GM12878 (cell line): ENCODE measurements around the gene DSC2.

Experiments
- BHLHE40 ChIP-seq, 2 experiments: fragments of 450-650 bp in 1 of 2; IDR thresholded peaks; 2 replicates each; pipeline ENCODE4 v1.6.1; 2011 to 2017; ENCODE audit warnings: low read depth in 2 of 2, borderline replicate concordance in 1 of 2, improper control_type of control experiment in 1 of 2, low read length in 1 of 2, mild to moderate bottlenecking in 1 of 2
- CEBPB ChIP-seq, 2 experiments: fragments of 150-350 bp in 1 of 2; IDR thresholded peaks; 2 replicates each; pipeline ENCODE4 v1.6.1; 2012 to 2014; ENCODE audit warnings: low read depth in 2 of 2, low read length in 2 of 2, borderline replicate concordance in 1 of 2, inconsistent platforms in 1 of 2
- CTCF ChIP-seq, 3 experiments: IDR thresholded peaks in 2 of 3; conservative IDR thresholded peaks in 1 of 3; 2 replicates each; pipeline ENCODE4 v1.5.1; 2011; ENCODE audit warnings: low read depth in 3 of 3, low read length in 3 of 3, mild to moderate bottlenecking in 3 of 3, control low read depth in 2 of 3, moderate library complexity in 2 of 3, inconsistent platforms in 1 of 3, mixed read lengths in 1 of 3; ENCODE audit not compliant: control insufficient read depth in 2 of 3, insufficient read depth in 1 of 3; ENCODE audit errors: extremely low read depth in 1 of 3
- EED ChIP-seq: sonication (generic); IDR thresholded peaks from 2 replicates; pipeline ENCODE4 v1.6.1; 2016; ENCODE audit warnings: antibody characterized with exemption, low read depth
- EGR1 ChIP-seq, 2 experiments: IDR thresholded peaks; 1 replicate in 1 of 2; 2 replicates in 1 of 2; pipeline ENCODE4 v1.6.1; 2011 to 2012; ENCODE audit warnings: low read depth in 2 of 2, low read length in 2 of 2, borderline replicate concordance in 1 of 2, mild to moderate bottlenecking in 1 of 2, moderate library complexity in 1 of 2
- EZH2 ChIP-seq: IDR thresholded peaks from 2 replicates; pipeline ENCODE4 v1.6.1; 2012; ENCODE audit warnings: low read depth, mild to moderate bottlenecking, control low read depth, inconsistent platforms, low read length, borderline replicate concordance; ENCODE audit not compliant: control insufficient read depth
- NFXL1 ChIP-seq: fragments of 450-650 bp; IDR thresholded peaks from 2 replicates; pipeline ENCODE4 v1.6.1; 2017; ENCODE audit warnings: antibody characterized with exemption, mild to moderate bottlenecking, borderline replicate concordance
- POLR2A ChIP-seq: IDR thresholded peaks from 2 replicates; pipeline ENCODE4 v1.6.1; 2011; ENCODE audit warnings: low read depth, mild to moderate bottlenecking, low read length
- POLR2AphosphoS5 ChIP-seq: IDR thresholded peaks from 2 replicates; pipeline ENCODE4 v1.6.1; 2011; ENCODE audit warnings: mild to moderate bottlenecking, low read length, inconsistent platforms
- RCOR1 ChIP-seq: conservative IDR thresholded peaks from 2 replicates; pipeline ENCODE4 v1.6.1; 2012; ENCODE audit warnings: low read depth, low read length, improper control_type of control experiment
- SIN3A ChIP-seq: IDR thresholded peaks from 2 replicates; pipeline ENCODE4 v1.6.1; 2012; ENCODE audit warnings: low read depth, low read length, improper control_type of control experiment
- TBL1XR1 ChIP-seq: IDR thresholded peaks from 2 replicates; pipeline ENCODE4 v1.6.1; 2012; ENCODE audit warnings: low read depth, low read length, improper control_type of control experiment
- TCF3 ChIP-seq: IDR thresholded peaks from 2 replicates; pipeline ENCODE4 v1.6.1; 2012; ENCODE audit warnings: low read depth, mild to moderate bottlenecking, low read length, borderline replicate concordance; ENCODE audit not compliant: insufficient read depth

- no peak for TF ChIP-seq POLR2AphosphoS5
- TF ChIP-seq CTCF (IDR thresholded peaks at IDR 0.05 in 2 of 3, conservative IDR thresholded peaks at IDR 0.05 in 1 of 3; ENCODE audit: control insufficient read depth in 2 of 3, extremely low read depth in 1 of 3, insufficient read depth in 1 of 3, low read depth in 3 of 3, low read length in 3 of 3), result no peak
- TF ChIP-seq NFXL1, result no peak
- no peak for TF ChIP-seq CEBPB (IDR thresholded peaks at IDR 0.05; ENCODE audit: borderline replicate concordance in 1 of 2, low read depth in 2 of 2, low read length in 2 of 2)
- no peak for TF ChIP-seq SIN3A
- TF ChIP-seq EZH2, result no peak
- TF ChIP-seq POLR2A, result no peak
- TF ChIP-seq RCOR1, result no peak
- TF ChIP-seq BHLHE40 (IDR thresholded peaks at IDR 0.05; ENCODE audit: borderline replicate concordance in 1 of 2, low read depth in 2 of 2, low read length in 1 of 2), result no peak
- no peak for TF ChIP-seq EGR1 (IDR thresholded peaks at IDR 0.05; ENCODE audit: borderline replicate concordance in 1 of 2, low read depth in 2 of 2, low read length in 2 of 2)
- no peak for TF ChIP-seq TBL1XR1
- TF ChIP-seq EED, result no peak
- TF ChIP-seq TCF3, result no peak
These were observed 30.0 kb downstream of the DSC2 start for GRCh38 chr18:31072175-31072574.
